ENCODE data around the gene CAMK2A.
A peak's percentile ranks its signal among the peaks of the same experiment; 100 is the strongest.

Gene CAMK2A

GRCh38 chr5:150286820-150287219 lies 2.8 kb downstream of the CAMK2A start:
- no peak overlapping the region for H3K27ac ChIP-seq
- TF ChIP-seq CTCF (IDR thresholded peaks at IDR 0.05) (peak; percentile 60), ZFX (IDR thresholded peaks at IDR 0.05; ENCODE audit: borderline replicate concordance) (no peak)

- TF ChIP-seq ZFX (IDR thresholded peaks at IDR 0.05; ENCODE audit: borderline replicate concordance) = no peak
- TF ChIP-seq CTCF (IDR thresholded peaks at IDR 0.05) = no peak
- H3K27ac ChIP-seq = no peak overlapping the region
Observed at GRCh38 chr5:150285114-150285513, 4.5 kb downstream of the CAMK2A start.

- H3K27ac ChIP-seq = no peak overlapping the region
- TF ChIP-seq ZFX (IDR thresholded peaks at IDR 0.05; ENCODE audit: borderline replicate concordance) = no peak
- TF ChIP-seq CTCF (IDR thresholded peaks at IDR 0.05) = no peak
Observed at GRCh38 chr5:150284311-150284710, 5.3 kb downstream of the CAMK2A start.

GRCh38 chr5:150283904-150284303 lies 5.7 kb downstream of the CAMK2A start:
- TF ChIP-seq CTCF (IDR thresholded peaks at IDR 0.05) = no peak
- TF ChIP-seq ZFX (IDR thresholded peaks at IDR 0.05; ENCODE audit: borderline replicate concordance) = no peak
- no peak overlapping the region for H3K27ac ChIP-seq

GRCh38 chr5:150281987-150282386 lies 7.6 kb downstream of the CAMK2A start:
- H3K27ac ChIP-seq = no peak overlapping the region
- TF ChIP-seq ZFX (IDR thresholded peaks at IDR 0.05; ENCODE audit: borderline replicate concordance) (no peak), CTCF (IDR thresholded peaks at IDR 0.05) (no peak)

- no peak overlapping the region for H3K27ac ChIP-seq
- TF ChIP-seq ZFX (IDR thresholded peaks at IDR 0.05; ENCODE audit: borderline replicate concordance) (no peak), CTCF (IDR thresholded peaks at IDR 0.05) (no peak)
Observed at GRCh38 chr5:150279330-150280020, 10.1 kb downstream of the CAMK2A start.

- no peak for TF ChIP-seq CTCF (IDR thresholded peaks at IDR 0.05)
- no peak for TF ChIP-seq ZFX (IDR thresholded peaks at IDR 0.05; ENCODE audit: borderline replicate concordance)
- H3K27ac ChIP-seq = no peak overlapping the region
Observed at GRCh38 chr5:150278916-150279315, 10.7 kb downstream of the CAMK2A start.
